H1 (cell line): ENCODE results near the gene WLS. TPM values are rescaled to one million over a fixed set of nuclear protein-coding genes. Genes with fewer than 3 reads are reported as not detected.

Source experiments
- EZH2 ChIP-seq: fragments of 200-600 bp; sonication (generic); IDR thresholded peaks from 2 replicates; pipeline ENCODE4 v1.7.1; 2012; ENCODE audit warnings: low read depth, mild to moderate bottlenecking, moderate library complexity, low read length, inconsistent platforms; ENCODE audit not compliant: severe bottlenecking
- polyA plus RNA-seq, 7 experiments: library from polyadenylated mRNA; depleted of rRNA in 3 of 7; stranded (reverse) in 5 of 7; unstranded in 2 of 7; fragments of >200 nt in 5 of 7; fragments of 200-250 nt in 2 of 7; gene quantifications; 1 replicate in 5 of 7; 2 replicates in 1 of 7; 4 replicates in 1 of 7; pipeline versions ENCODE4 v1.2.1 to v1.2.3, GENCODE V29; 2011 to 2013; ENCODE audit warnings: missing spikeins in 2 of 7, mixed read lengths in 2 of 7
- total RNA-seq: library from RNA; stranded (reverse); fragmentation: NEBNext Ultra II Directional; extraction: Animal tissue kit (Norgen Biotek cat#: 25700); gene quantifications from 2 replicates; pipeline ENCODE4 v1.2.1, GENCODE V29; 2021
- TF ChIP-seq, protein P1 (sequence below): IDR thresholded peaks from 2 replicates; pipeline ENCODE4 v1.6.1; 2011; ENCODE audit warnings: low read length, improper control_type of control experiment

Gene WLS
- total and polyA plus RNA-seq, 2 of the 8 experiments (the other 6 are each of a cell fraction or from before 2014, with no cell fraction given), result 1.2 to 2.7 TPM

- TF ChIP-seq, protein P1, sequence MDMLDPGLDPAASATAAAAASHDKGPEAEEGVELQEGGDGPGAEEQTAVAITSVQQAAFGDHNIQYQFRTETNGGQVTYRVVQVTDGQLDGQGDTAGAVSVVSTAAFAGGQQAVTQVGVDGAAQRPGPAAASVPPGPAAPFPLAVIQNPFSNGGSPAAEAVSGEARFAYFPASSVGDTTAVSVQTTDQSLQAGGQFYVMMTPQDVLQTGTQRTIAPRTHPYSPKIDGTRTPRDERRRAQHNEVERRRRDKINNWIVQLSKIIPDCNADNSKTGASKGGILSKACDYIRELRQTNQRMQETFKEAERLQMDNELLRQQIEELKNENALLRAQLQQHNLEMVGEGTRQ, result no peak
- peak; percentile 89 for TF ChIP-seq EZH2
- TF ChIP-seq, all 59 proteins: peak for 3
Observed at GRCh38 chr1:68230901-68231626, 1.3 kb downstream of the WLS start (continued).
